Measurements from ENCODE around the gene ANK2.

GRCh38 chr4:113008716-113009115, 40.7 kb upstream of the ANK2 start:
- no peak for TF ChIP-seq CTCF (IDR thresholded peaks at IDR 0.05; ENCODE audit: low read length)
- TF ChIP-seq EZH2 (IDR thresholded peaks at IDR 0.05; ENCODE audit: borderline replicate concordance, low read length): no peak

Data from OCI-LY1 (cell line).